ENCODE measurements around the gene P2RX3. TPM values are rescaled to one million over a fixed set of nuclear protein-coding genes. Genes with fewer than 3 reads are reported as not detected.

Gene P2RX3
- total RNA-seq, 1 donor from 2014 or later, result 2.0 TPM

GRCh38 chr11:57376095-57377090 lies 38.2 kb downstream of the P2RX3 start:
- H3K4me3 Mint-ChIP-seq, result no peak overlapping the region
- H3K27ac Mint-ChIP-seq, result no peak overlapping the region
- peaks cover 35% of the 10 kb centered on the region for H3K27me3 Mint-ChIP-seq (ENCODE audit: low read depth)
- H3K9me3 Mint-ChIP-seq, result peaks cover 5% of the 10 kb centered on the region
- no peaks in the 10 kb centered on the region for H3K4me1 Mint-ChIP-seq
- DNase-seq (ENCODE audit: low spot score in 2 of 2, unreplicated experiment in 2 of 2), result no peak
- TF ChIP-seq CTCF (IDR thresholded peaks at IDR 0.05; ENCODE audit: unreplicated experiment), result no peak
- no peaks in the 10 kb centered on the region for H3K36me3 Mint-ChIP-seq

GRCh38 chr11:57377107-57377506 lies 39.0 kb downstream of the P2RX3 start:
- DNase-seq (ENCODE audit: low spot score in 2 of 2, unreplicated experiment in 2 of 2), result no peak

GRCh38 chr11:57378186-57378585 lies 40.0 kb downstream of the P2RX3 start:
- Mint-ChIP-seq H3K36me3 (no peaks in the 10 kb centered on the region), H3K27me3 (ENCODE audit: low read depth) (peaks cover 42% of the 10 kb centered on the region), H3K9me3 (peaks cover 5% of the 10 kb centered on the region), H3K4me1 (no peaks in the 10 kb centered on the region), H3K27ac (no peak overlapping the region), H3K4me3 (no peak overlapping the region)
- DNase-seq (ENCODE audit: low spot score in 2 of 2, unreplicated experiment in 2 of 2), result no peak
- TF ChIP-seq CTCF (IDR thresholded peaks at IDR 0.05; ENCODE audit: unreplicated experiment), result no peak

More at GRCh38 chr11:57377107-57377506, 39.0 kb downstream of the P2RX3 start:
- no peak for TF ChIP-seq CTCF (IDR thresholded peaks at IDR 0.05; ENCODE audit: unreplicated experiment)
- Mint-ChIP-seq H3K36me3 (no peaks in the 10 kb centered on the region), H3K4me3 (no peak overlapping the region), H3K27me3 (ENCODE audit: low read depth) (peaks cover 38% of the 10 kb centered on the region), H3K9me3 (peaks cover 5% of the 10 kb centered on the region), H3K4me1 (no peaks in the 10 kb centered on the region), H3K27ac (no peak overlapping the region)

- no peak overlapping the region for H3K27ac Mint-ChIP-seq
- no peak overlapping the region for H3K4me3 Mint-ChIP-seq
- no peaks in the 10 kb centered on the region for H3K36me3 Mint-ChIP-seq
- peaks cover 47% of the 10 kb centered on the region for H3K27me3 Mint-ChIP-seq (ENCODE audit: low read depth)
- H3K9me3 Mint-ChIP-seq, result no peaks in the 10 kb centered on the region
- no peaks in the 10 kb centered on the region for H3K4me1 Mint-ChIP-seq
- DNase-seq (ENCODE audit: low spot score in 2 of 2, unreplicated experiment in 2 of 2), result peak in 1 of 2 experiments; percentile 63
- no peak for TF ChIP-seq CTCF (IDR thresholded peaks at IDR 0.05; ENCODE audit: unreplicated experiment)
Observed at GRCh38 chr11:57379732-57380131, 41.6 kb downstream of the P2RX3 start.

- Mint-ChIP-seq H3K27me3 (ENCODE audit: low read depth) (peaks cover 57% of the 10 kb centered on the region), H3K27ac (no peak within 1 kb of the TSS)
Observed at GRCh38 chr11:57380975-57381374, 42.8 kb downstream of the P2RX3 start, which contains the start of gene PRG3. Gene PRG3, minus strand, starts transcription at chr11:57381150. Its CDS starts 442 bp downstream, at chr11:57380708.

More at GRCh38 chr11:57380975-57381374, 42.8 kb downstream of the P2RX3 start, which contains the start of gene PRG3:
- H3K9me3 Mint-ChIP-seq, result no peaks in the 10 kb centered on the region
- H3K4me1 Mint-ChIP-seq, result no peaks in the 10 kb centered on the region
- H3K36me3 Mint-ChIP-seq, result no peaks in the 10 kb centered on the region
- H3K4me3 Mint-ChIP-seq, result no peak within 1 kb of the TSS
- no peak for DNase-seq (ENCODE audit: low spot score in 2 of 2, unreplicated experiment in 2 of 2)
- TF ChIP-seq CTCF (IDR thresholded peaks at IDR 0.05; ENCODE audit: unreplicated experiment), result no peak
